Astrocyte (in vitro differentiated cells and primary cell): ENCODE results near the gene GABRP.

Experiments
- CTCF ChIP-seq: IDR thresholded peaks from 2 replicates; pipeline ENCODE4 v1.5.1; 2011; ENCODE audit warnings: low read depth, mild to moderate bottlenecking, inconsistent platforms, low read length, moderate library complexity; ENCODE audit not compliant: insufficient read depth
- EZH2 ChIP-seq: IDR thresholded peaks from 2 replicates; pipeline ENCODE4 v1.6.1; 2012; ENCODE audit warnings: mild to moderate bottlenecking, low read length, inconsistent platforms; ENCODE audit not compliant: insufficient read depth

- TF ChIP-seq CTCF (no peak), EZH2 (no peak)
These were observed 36.2 kb upstream of the GABRP start for GRCh38 chr5:170747357-170747756.
